ENCODE measurements around the gene JPH4.

Gene JPH4

GRCh38 chr14:23522643-23523198 is 55.9 kb downstream of the JPH4 start:
- DNase-seq, result no peak

- no peak for DNase-seq
Measured at GRCh38 chr14:23521785-23522640, 56.6 kb downstream of the JPH4 start.

- no peak for DNase-seq
Measured at GRCh38 chr14:23520899-23521533, 57.6 kb downstream of the JPH4 start.

GRCh38 chr14:23518709-23519108 is 59.9 kb downstream of the JPH4 start:
- DNase-seq, result no peak

Measured in SW 1271 (cell line).